ENCODE data around the gene TNS4. TPM values are rescaled to one million over a fixed set of nuclear protein-coding genes. Genes with fewer than 3 reads are reported as not detected.

TNS4 gene
- total RNA-seq, 2 experiments from 2014 or later: 0.22 to 0.97 TPM

GRCh38 chr17:40466298-40466971, 35.0 kb downstream of the TNS4 start:
- Histone ChIP-seq H3K27ac (ENCODE audit: low read depth, low read length, poor library complexity, severe bottlenecking) (no peak overlapping the region), H3K9me2 (ENCODE audit: insufficient read depth, low read length) (no peaks in the 10 kb centered on the region), H2AFZ (ENCODE audit: low read length) (no peak overlapping the region), H3K4me3 (ENCODE audit: low read depth, low read length, poor library complexity, severe bottlenecking) (no peak overlapping the region), H3K79me2 (ENCODE audit: insufficient read depth, low read depth, low read length) (no peaks in the 10 kb centered on the region), H3K9me3 (ENCODE audit: low read length) (no peaks in the 10 kb centered on the region), H4K20me1 (ENCODE audit: insufficient read depth, low read length) (no peaks in the 10 kb centered on the region), H3K4me2 (ENCODE audit: low read length) (no peak overlapping the region), H3K36me3 (ENCODE audit: insufficient read depth, low read length) (no peaks in the 10 kb centered on the region), H3K4me1 (ENCODE audit: insufficient read depth, low read length, poor library complexity, severe bottlenecking) (no peaks in the 10 kb centered on the region)
- no TSS peak for BruUV-seq (replicated peaks)
- DNase-seq (ENCODE audit: low spot score): no peak
- CTCF ChIA-PET (ENCODE audit: unreplicated experiment): no interaction called here
- TF ChIP-seq CTCF (conservative IDR thresholded peaks at IDR 0.05; ENCODE audit: low read length) (no peak), EZH2phosphoT487 (IDR thresholded peaks at IDR 0.05; ENCODE audit: borderline replicate concordance, low read depth, low read length) (no peak)
- intact Hi-C loops (cut with micrococcal nuclease; ENCODE audit: unreplicated experiment): no loop called here
- POLR2A ChIA-PET: no interaction called here

GRCh38 chr17:40464392-40464855, 37.0 kb downstream of the TNS4 start:
- TF ChIP-seq EZH2phosphoT487 (IDR thresholded peaks at IDR 0.05; ENCODE audit: borderline replicate concordance, low read depth, low read length) (no peak), CTCF (conservative IDR thresholded peaks at IDR 0.05; ENCODE audit: low read length) (no peak)
- no peak overlapping the region for H2AFZ ChIP-seq (ENCODE audit: low read length)
- H3K79me2 ChIP-seq (ENCODE audit: insufficient read depth, low read depth, low read length): no peaks in the 10 kb centered on the region
- intact Hi-C loops (cut with micrococcal nuclease; ENCODE audit: unreplicated experiment): no loop called here
- no peak overlapping the region for H3K27ac ChIP-seq (ENCODE audit: low read depth, low read length, poor library complexity, severe bottlenecking)
- H4K20me1 ChIP-seq (ENCODE audit: insufficient read depth, low read length): no peaks in the 10 kb centered on the region
- ChIA-PET POLR2A (no interaction called here), CTCF (ENCODE audit: unreplicated experiment) (no interaction called here)
- no peak overlapping the region for H3K4me2 ChIP-seq (ENCODE audit: low read length)
- no peaks in the 10 kb centered on the region for H3K36me3 ChIP-seq (ENCODE audit: insufficient read depth, low read length)
- H3K9me3 ChIP-seq (ENCODE audit: low read length): no peaks in the 10 kb centered on the region
- no peak for DNase-seq (ENCODE audit: low spot score)
- H3K4me1 ChIP-seq (ENCODE audit: insufficient read depth, low read length, poor library complexity, severe bottlenecking): no peaks in the 10 kb centered on the region
- no TSS peak for BruUV-seq (replicated peaks)
- no peak overlapping the region for H3K4me3 ChIP-seq (ENCODE audit: low read depth, low read length, poor library complexity, severe bottlenecking)
- no peaks in the 10 kb centered on the region for H3K9me2 ChIP-seq (ENCODE audit: insufficient read depth, low read length)

- Histone ChIP-seq H3K79me2 (ENCODE audit: insufficient read depth, low read depth, low read length) (no peaks in the 10 kb centered on the region), H3K9me3 (ENCODE audit: low read length) (no peaks in the 10 kb centered on the region), H3K36me3 (ENCODE audit: insufficient read depth, low read length) (no peaks in the 10 kb centered on the region), H4K20me1 (ENCODE audit: insufficient read depth, low read length) (no peaks in the 10 kb centered on the region), H3K4me1 (ENCODE audit: insufficient read depth, low read length, poor library complexity, severe bottlenecking) (no peaks in the 10 kb centered on the region), H3K9me2 (ENCODE audit: insufficient read depth, low read length) (no peaks in the 10 kb centered on the region), H3K4me3 (ENCODE audit: low read depth, low read length, poor library complexity, severe bottlenecking) (no peak overlapping the region), H3K27ac (ENCODE audit: low read depth, low read length, poor library complexity, severe bottlenecking) (no peak overlapping the region), H3K4me2 (ENCODE audit: low read length) (no peak overlapping the region), H2AFZ (ENCODE audit: low read length) (no peak overlapping the region)
- POLR2A ChIA-PET: interaction anchor here (0.6 kb wide), 1 partner anchor 27 kb away, joined by 3 read pairs; no protein-coding TSS in a partner anchor
- no peak for TF ChIP-seq EZH2phosphoT487 (IDR thresholded peaks at IDR 0.05; ENCODE audit: borderline replicate concordance, low read depth, low read length)
- TF ChIP-seq CTCF (conservative IDR thresholded peaks at IDR 0.05; ENCODE audit: low read length): no peak
- DNase-seq (ENCODE audit: low spot score): no peak
- BruUV-seq (replicated peaks): no TSS peak
- CTCF ChIA-PET (ENCODE audit: unreplicated experiment): no interaction called here
- intact Hi-C loops (cut with micrococcal nuclease; ENCODE audit: unreplicated experiment): no loop called here
Measured at GRCh38 chr17:40463122-40463550, 38.3 kb downstream of the TNS4 start.
